Gastroesophageal sphincter (tissue), 3 donors: ENCODE measurements around the gene TK1.

Source experiments
- CTCF ChIP-seq, 4 experiments: fragments of 200-600 bp in 2 of 4; fragments of 450-650 bp in 2 of 4; sonication (generic) in 1 of 4; IDR thresholded peaks; one replicate each; pipeline ENCODE4 v1.5.1; 2017 to 2019; ENCODE audit warnings: antibody characterized with exemption in 4 of 4, mild to moderate bottlenecking in 2 of 4, moderate library complexity in 2 of 4
- POLR2A ChIP-seq, 2 donors: fragments of 450-650 bp; IDR thresholded peaks; one replicate each; pipeline ENCODE4 v1.6.1; 2017; ENCODE audit warnings: antibody characterized with exemption in 2 of 2, mild to moderate bottlenecking in 2 of 2, moderate library complexity in 1 of 2
- POLR2AphosphoS5 ChIP-seq: sonication (generic); formaldehyde crosslinking; IDR thresholded peaks from one replicate; pipeline ENCODE4 v1.6.1; 2017; ENCODE audit warnings: antibody characterized with exemption

- TF ChIP-seq CTCF (IDR thresholded peaks at IDR 0.05) (peak in 3 of 4 experiments; percentile 17 to 33 (median 33)), POLR2AphosphoS5 (peak; percentile 38), POLR2A (IDR thresholded peaks at IDR 0.05) (no peak)
These were observed 42.6 kb downstream of the TK1 start for GRCh38 chr17:78144147-78144719.
